Measurements from ENCODE around the gene KCNK10.

DNA sequence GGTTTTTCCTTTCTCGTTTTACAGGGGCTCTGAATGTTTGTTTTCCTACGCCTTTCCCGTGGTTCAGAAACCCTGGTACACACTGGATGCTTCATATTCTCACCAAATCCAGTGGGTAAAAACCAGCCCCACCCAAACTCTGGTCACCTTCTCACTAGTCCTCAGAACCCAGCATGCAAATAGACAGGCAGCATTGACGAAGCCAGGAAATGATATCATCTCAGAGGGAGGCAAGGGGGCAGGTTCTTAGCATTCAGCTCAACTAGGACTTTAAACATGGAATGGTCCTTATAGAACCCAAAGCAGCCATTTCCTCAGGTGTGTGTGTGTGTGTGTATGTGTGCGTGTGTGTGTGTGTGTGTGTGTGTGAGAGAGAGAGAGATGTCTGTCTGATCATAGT is 142.0 kb downstream of the KCNK10 start:
- TF ChIP-seq CTCF (IDR thresholded peaks at IDR 0.05) (no peak), POLR2A (IDR thresholded peaks at IDR 0.05) (no peak), POLR2AphosphoS5 (IDR thresholded peaks at IDR 0.05) (no peak)

All from gastroesophageal sphincter (tissue), 3 donors.